Loucy (cell line): ENCODE results near the gene CCDC177.

Source experiments
- CTCF ChIP-seq: fragments of 200-600 bp; sonication (generic); conservative IDR thresholded peaks from 2 replicates; pipeline ENCODE4 v1.5.1; 2014; ENCODE audit warnings: mild to moderate bottlenecking, antibody characterized with exemption, low read length
- EZH2phosphoT487 ChIP-seq: fragments of 200-600 bp; IDR thresholded peaks from 2 replicates; pipeline ENCODE4 v1.6.1; 2018; ENCODE audit warnings: antibody characterized with exemption, mild to moderate bottlenecking, moderate library complexity, borderline replicate concordance

- no peak for TF ChIP-seq EZH2phosphoT487
- no peak for TF ChIP-seq CTCF
Measured at GRCh38 chr14:69594846-69595245, 20.2 kb upstream of the CCDC177 start.
